RCC 7860 (cell line): ENCODE results near the gene RGS6.
A peak's percentile ranks its signal among the peaks of the same experiment; 100 is the strongest.

Experiments
- DNase-seq: peaks from one replicate; pipeline ENCODE4 v3.0.0-alpha.2; 2015; ENCODE audit warnings: low spot score
- FAIRE-seq: peaks from 2 replicates; lab custom pipeline; 2012; peaks lifted over from hg19 to GRCh38; lab: Jason Lieb, UNC

RGS6 gene

DNA sequence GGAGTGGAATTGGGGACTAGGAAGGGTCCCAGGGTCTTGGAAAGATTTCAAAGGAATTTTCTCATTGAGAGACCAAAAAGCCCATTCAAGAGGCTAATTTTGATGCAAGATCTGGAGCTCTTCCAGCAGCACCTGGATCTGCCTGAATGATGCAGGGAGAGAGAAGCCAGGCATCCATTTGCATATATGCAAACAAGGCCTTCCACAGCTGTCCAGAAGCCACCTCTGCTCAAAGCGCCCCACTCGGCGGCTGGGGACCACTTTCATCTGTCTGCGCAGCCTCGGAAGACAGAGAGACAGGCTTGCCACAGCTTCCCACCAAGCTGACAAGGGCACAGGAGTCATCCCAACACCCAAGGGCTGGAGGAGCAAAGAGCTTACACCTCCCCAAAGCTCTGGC, 666.1 kb downstream of the RGS6 start:
- DNase-seq: no peak
- FAIRE-seq: no peak

- DNase-seq: no peak
Observed at GRCh38 chr14:72599579-72600470, 667.6 kb downstream of the RGS6 start.

GRCh38 chr14:72600551-72601330, 668.5 kb downstream of the RGS6 start:
- DNase-seq (no peak), FAIRE-seq (no peak)

More at GRCh38 chr14:72599579-72600470, 667.6 kb downstream of the RGS6 start:
- no peak for FAIRE-seq

DNA sequence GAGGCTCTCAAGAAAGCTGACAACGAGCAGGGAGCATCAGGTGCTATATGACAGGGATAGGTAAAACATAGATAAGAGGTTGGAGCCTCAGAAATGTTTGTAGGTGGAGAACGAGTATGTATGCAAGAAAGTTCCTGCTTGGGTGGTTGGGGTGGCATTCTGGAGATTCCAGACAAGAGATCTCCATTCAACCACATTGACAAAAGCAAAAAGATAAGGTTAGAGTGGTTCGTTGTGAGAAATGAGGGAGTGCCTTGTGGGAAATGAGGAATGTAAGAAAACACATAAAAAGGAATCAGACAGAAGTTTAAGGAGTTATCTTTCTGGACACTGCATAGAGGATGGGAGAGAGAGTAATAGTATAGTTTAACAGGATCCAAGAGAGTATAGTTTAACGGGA, 671.4 kb downstream of the RGS6 start:
- FAIRE-seq (no peak), DNase-seq (no peak)

DNA sequence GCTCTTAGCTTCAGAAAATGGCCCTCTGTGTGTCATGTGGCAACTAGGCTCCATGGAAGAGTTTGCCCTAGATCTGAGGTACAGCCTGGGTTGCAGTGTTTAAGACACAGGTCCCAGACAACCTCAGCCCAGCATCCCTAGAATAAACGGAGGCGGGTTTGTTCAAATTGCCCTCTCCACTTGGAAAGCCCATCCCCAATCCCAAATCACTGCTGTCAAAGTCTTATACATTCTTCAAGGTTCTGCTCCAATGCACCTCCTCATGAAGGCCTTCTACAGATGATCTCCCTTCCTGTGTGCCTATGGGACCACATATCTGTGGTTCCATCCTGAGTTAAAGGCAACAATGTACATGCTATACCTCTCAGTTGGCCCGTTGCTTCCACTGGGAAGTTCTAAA, 671.9 kb downstream of the RGS6 start:
- DNase-seq (no peak), FAIRE-seq (no peak)

- FAIRE-seq (no peak), DNase-seq (no peak)
Observed at GRCh38 chr14:72605096-72605920, 673.1 kb downstream of the RGS6 start.

DNA sequence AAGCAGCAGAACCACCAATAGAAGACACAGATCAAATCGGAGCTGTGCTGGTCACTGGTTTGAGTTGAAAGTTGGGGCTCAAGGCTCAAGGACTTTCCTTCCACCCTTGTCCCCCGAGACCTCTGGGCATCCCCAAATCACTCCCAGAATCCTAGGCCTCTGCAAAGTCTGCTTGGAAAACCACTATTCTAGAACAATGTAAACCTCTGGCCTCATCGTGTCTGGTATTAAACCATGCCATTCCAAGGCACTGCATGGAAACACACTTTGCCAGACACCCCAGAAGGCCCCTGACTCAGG, 673.6 kb downstream of the RGS6 start:
- DNase-seq (no peak), FAIRE-seq (no peak)

DNA sequence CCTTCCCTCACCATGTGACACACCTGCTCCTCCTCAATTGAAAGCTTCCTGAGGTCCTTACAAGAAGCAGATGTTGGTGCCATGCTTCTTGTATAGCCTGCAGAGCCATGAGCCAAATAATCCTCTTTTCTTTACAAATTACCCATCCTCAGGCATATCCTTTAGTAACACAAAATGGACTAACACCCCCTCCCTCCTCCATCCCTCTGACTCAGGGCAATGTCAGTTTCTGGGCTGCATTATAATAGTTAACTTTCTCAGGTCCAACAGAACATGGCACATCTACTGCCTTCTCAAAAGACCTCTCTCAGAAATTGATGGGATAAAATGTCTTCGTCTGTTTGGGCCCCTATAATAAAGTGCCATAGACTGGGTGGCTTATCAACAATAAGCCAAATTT, 674.6 kb downstream of the RGS6 start:
- DNase-seq (no peak), FAIRE-seq (no peak)

GRCh38 chr14:72607386-72608130, 675.3 kb downstream of the RGS6 start:
- FAIRE-seq (peak; percentile 63), DNase-seq (peak; percentile 64)

DNA sequence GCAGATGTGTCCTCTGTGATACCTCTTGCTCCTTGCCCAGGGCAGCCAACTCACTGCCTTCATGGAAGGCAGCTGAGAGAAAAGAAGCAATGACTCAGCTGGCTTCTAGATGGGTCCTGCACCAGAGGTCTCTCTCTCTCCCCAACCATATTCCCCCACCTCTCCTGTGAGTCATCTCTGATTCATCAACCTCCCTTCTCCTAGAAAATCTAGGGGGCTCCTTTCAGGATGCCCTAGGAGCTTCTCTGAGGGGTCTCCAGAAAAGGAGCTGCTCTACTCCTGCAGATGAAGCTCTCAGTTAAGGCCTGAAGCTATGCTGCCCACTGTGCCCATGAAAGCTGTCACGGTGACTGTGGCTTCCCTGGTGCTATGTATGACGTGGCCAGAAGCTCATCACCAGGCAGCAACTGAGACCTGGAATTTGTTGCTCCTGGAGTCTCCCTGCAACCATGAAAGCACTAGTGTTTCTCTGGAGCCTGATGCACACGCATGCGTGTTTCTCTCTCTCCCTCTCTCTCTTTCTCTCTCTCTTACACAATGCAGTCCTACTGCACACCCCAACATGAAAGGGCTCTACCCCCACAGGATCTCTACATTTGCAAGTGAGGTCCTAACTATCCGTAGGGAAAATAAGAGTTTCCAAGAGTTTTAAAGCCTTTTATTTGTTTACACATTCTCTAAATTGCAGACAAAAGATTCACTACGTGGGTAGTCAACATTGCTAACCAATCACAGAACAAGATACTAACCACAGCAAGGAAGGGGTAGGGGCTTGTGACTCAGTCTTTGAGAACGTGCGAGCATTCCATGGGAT, 676.4 kb downstream of the RGS6 start:
- DNase-seq: peak; percentile 83
- peak; percentile 77 for FAIRE-seq

DNA sequence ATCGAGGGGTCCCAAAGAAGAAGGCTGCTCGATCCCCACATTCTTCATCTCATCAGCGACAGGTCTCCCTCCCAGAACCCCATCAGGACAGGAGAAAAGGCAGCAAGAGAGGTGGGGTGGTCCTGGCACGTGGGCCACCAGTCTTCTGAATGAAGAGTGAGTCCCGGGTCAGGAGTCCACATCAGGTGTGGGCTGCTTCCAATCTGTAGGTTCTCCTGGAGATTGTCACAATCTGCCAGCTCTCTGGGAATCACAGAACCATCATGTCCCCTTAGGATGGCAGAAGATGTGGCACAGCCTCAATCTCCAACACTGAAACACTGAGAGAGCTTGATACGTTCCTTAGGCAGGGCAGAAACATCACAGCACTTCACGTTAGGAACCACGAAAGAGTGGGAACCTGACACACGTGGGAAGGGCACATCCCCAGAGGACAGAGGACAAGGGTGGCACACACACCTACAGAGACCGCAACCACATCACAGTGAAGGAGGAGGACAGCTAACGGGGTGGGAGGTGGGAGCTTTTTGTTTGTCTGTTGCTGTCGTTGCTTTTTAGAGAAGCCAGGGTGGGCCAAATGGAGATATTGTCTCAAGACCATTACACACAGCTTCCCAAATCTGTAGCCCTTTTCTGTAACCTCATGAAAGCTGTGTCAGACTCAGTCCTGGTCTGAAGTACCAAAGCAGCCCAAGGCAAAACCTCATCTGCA, 677.1 kb downstream of the RGS6 start:
- no peak for DNase-seq
- no peak for FAIRE-seq

- FAIRE-seq: no peak
- no peak for DNase-seq
Observed at GRCh38 chr14:72610096-72610830, 678.0 kb downstream of the RGS6 start.

GRCh38 chr14:72610831-72611200, 678.6 kb downstream of the RGS6 start:
- FAIRE-seq (no peak), DNase-seq (peak; percentile 5)

DNA sequence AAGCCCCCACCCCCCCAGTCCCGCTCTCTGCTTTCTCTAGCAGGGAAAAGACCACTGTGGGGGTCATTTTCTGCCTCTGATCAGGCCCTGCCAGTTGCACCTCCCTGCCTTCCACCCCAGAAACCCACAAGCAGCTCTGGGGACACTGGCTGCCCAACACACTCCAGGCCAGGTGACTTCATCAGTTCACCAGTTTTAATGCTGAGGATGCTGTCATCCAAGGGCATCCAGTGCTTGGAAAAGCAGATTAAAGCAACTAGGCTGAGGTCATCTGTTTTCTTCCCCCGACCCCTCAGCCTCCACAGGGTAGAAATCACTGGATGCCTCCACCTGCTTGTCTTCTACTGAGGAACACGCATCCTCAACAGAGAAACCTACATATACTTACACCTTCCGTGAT, 679.3 kb downstream of the RGS6 start:
- no peak for FAIRE-seq

GRCh38 chr14:72612041-72612440, 679.8 kb downstream of the RGS6 start:
- FAIRE-seq: no peak
- DNase-seq: no peak

More for the DNA sequence above, 679.3 kb downstream of the RGS6 start:
- no peak for DNase-seq

GRCh38 chr14:72613231-72613974, 681.2 kb downstream of the RGS6 start:
- DNase-seq (peak; percentile 8), FAIRE-seq (no peak)

GRCh38 chr14:72613975-72614319, 681.7 kb downstream of the RGS6 start:
- DNase-seq (no peak), FAIRE-seq (no peak)

GRCh38 chr14:72614365-72614764, 682.1 kb downstream of the RGS6 start:
- no peak for DNase-seq
- no peak for FAIRE-seq
